ENCODE data around the gene PLAAT5. TPM values are rescaled to one million over a fixed set of nuclear protein-coding genes. Genes with fewer than 3 reads are reported as not detected.

PLAAT5 gene
- total RNA-seq, 2 experiments from 2014 or later, result not detected

- Mint-ChIP-seq H3K9me3 (no peaks in the 10 kb centered on the region), H3K36me3 (ENCODE audit: low read depth) (no peaks in the 10 kb centered on the region), H3K27ac (no peak overlapping the region), H3K27me3 (no peaks in the 10 kb centered on the region), H3K4me3 (no peak overlapping the region), H3K4me1 (peaks cover 2% of the 10 kb centered on the region)
- DNase-seq, result no peak
- ChIA-PET POLR2A (no interaction called here), CTCF (interaction anchor here (0.7 kb wide), 1 partner anchor 21 kb away, joined by 4 read pairs; no protein-coding TSS in a partner anchor)
Measured at GRCh38 chr11:63508745-63509144, 17.8 kb upstream of the PLAAT5 start.

DNA sequence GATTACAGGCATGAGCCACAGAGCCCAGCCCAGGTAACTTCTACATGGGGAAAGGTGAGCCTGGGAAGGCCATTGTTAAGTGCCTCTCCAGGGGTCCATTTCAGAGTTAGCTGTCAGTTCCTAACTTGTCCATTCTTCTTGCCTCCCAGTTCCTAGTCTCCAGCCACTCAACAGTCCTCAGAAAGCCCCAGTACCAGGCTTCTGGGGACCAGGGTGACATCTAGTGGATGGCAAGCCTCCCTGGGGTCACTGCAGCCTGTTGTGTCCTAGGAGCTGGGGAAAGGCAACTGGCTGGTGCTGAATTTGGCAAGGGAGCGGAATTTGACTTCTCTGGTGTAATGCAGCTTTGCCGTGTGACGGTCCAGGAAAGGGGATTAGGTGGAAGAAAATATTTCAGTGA, 17.0 kb upstream of the PLAAT5 start:
- peak; percentile 26 for DNase-seq
- ChIA-PET CTCF (interaction anchor here (2.9 kb wide), 1 partner anchor 29 kb away, joined by 8 read pairs; no protein-coding TSS in a partner anchor), POLR2A (interaction anchor here (0.9 kb wide), 1 partner anchor 56 kb away, joined by 3 read pairs; no protein-coding TSS in a partner anchor)
- Mint-ChIP-seq H3K4me1 (peaks cover 2% of the 10 kb centered on the region), H3K4me3 (no peak overlapping the region), H3K27me3 (no peaks in the 10 kb centered on the region), H3K27ac (no peak overlapping the region), H3K36me3 (ENCODE audit: low read depth) (no peaks in the 10 kb centered on the region), H3K9me3 (no peaks in the 10 kb centered on the region)

GRCh38 chr11:63507511-63507910, 16.5 kb upstream of the PLAAT5 start:
- peaks cover 2% of the 10 kb centered on the region for H3K4me1 Mint-ChIP-seq
- POLR2A ChIA-PET, result interaction anchor here (0.9 kb wide), 1 partner anchor 57 kb away, joined by 3 read pairs; no protein-coding TSS in a partner anchor

DNA sequence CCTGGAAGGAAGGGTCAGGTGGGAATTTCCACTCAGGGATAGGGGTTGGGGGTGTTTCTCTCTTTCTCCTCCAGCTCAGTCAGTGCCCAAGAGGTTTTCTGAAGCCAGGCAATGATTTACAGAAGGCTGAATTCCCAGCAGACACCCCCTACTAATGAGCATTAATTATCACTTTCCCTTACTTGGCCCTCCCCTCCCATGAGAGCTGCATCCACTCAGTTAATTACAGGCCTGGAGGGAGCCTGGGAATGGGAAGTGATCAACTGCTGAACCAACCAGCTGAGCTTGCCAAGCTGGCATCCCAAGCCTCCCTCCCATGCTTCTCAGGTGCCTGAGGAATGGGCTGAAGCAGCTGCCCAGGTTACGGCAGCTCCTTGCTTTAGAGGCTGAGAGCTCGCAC, 15.9 kb upstream of the PLAAT5 start:
- ChIA-PET POLR2A (interaction anchor here (1.3 kb wide), 1 partner anchor 15 kb away, joined by 3 read pairs; no protein-coding TSS in a partner anchor), CTCF (interaction anchor here (0.8 to 2.9 kb wide), 2 partner anchors 28 to 132 kb away, joined by 3 to 8 read pairs; no protein-coding TSS in a partner anchor)
- DNase-seq, result no peak
- no peak overlapping the region for H3K4me3 Mint-ChIP-seq
- H3K9me3 Mint-ChIP-seq, result no peaks in the 10 kb centered on the region
- H3K4me1 Mint-ChIP-seq, result peaks cover 6% of the 10 kb centered on the region
- H3K27ac Mint-ChIP-seq, result no peak overlapping the region
- H3K36me3 Mint-ChIP-seq (ENCODE audit: low read depth), result no peaks in the 10 kb centered on the region
- H3K27me3 Mint-ChIP-seq, result no peaks in the 10 kb centered on the region

More at GRCh38 chr11:63507511-63507910, 16.5 kb upstream of the PLAAT5 start:
- Mint-ChIP-seq H3K36me3 (ENCODE audit: low read depth) (no peaks in the 10 kb centered on the region), H3K27ac (no peak overlapping the region), H3K4me3 (no peak overlapping the region), H3K9me3 (no peaks in the 10 kb centered on the region), H3K27me3 (no peaks in the 10 kb centered on the region)
- DNase-seq, result no peak
- CTCF ChIA-PET, result interaction anchor here (2.9 kb wide), 1 partner anchor 28 kb away, joined by 8 read pairs; no protein-coding TSS in a partner anchor

DNA sequence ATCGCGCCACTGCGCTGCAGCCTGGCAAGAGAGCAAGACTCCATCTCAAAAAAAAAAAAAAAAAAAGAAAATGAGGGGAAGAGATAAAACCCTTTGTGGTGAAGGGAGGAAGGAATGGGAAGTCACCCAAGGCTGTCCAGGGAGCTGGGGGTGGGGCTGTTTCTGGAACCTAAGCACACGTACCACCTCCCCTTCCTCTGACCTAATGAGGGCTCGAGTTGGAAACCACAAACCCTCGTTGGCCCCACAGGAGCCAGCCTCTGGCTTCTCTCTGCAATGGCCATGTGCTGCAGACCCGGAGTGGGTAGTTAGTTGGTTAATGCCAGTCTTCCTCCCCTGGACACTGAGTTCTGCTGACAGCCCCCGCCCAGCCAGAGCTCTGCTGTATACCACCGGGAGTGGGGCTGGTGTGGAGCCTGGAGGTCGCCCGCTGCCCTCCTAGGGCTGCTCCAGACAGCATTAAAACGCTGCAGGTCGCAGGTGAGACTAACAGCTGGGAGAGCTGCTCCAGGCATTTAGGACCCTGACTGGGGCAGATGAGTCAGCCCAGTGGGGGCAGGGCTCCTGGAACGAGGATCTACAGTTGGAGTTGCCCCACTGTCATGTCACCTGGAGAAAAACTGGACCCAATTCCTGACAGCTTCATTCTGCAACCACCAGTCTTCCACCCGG, 15.0 kb upstream of the PLAAT5 start, which contains the start of gene LGALS12:
Gene LGALS12, plus strand, starts transcription at position 228 of the 672 bp plus-strand sequence. Its CDS starts 375 bp downstream, at position 603.
- CTCF ChIA-PET, result interaction anchor here (2.9 kb wide), 1 partner anchor 27 kb away, joined by 8 read pairs; no protein-coding TSS in a partner anchor
- peaks cover 2% of the 10 kb centered on the region for H3K9me3 Mint-ChIP-seq
- peaks cover 6% of the 10 kb centered on the region for H3K4me1 Mint-ChIP-seq
- H3K27ac Mint-ChIP-seq, result no peak within 1 kb of the TSS
- H3K36me3 Mint-ChIP-seq (ENCODE audit: low read depth), result no peaks in the 10 kb centered on the region
- DNase-seq, result no peak
- H3K27me3 Mint-ChIP-seq, result no peaks in the 10 kb centered on the region
- POLR2A ChIA-PET, result interaction anchor here (1.3 kb wide), 1 partner anchor 14 kb away, joined by 3 read pairs; no protein-coding TSS in a partner anchor
- H3K4me3 Mint-ChIP-seq, result no peak within 1 kb of the TSS

DNA sequence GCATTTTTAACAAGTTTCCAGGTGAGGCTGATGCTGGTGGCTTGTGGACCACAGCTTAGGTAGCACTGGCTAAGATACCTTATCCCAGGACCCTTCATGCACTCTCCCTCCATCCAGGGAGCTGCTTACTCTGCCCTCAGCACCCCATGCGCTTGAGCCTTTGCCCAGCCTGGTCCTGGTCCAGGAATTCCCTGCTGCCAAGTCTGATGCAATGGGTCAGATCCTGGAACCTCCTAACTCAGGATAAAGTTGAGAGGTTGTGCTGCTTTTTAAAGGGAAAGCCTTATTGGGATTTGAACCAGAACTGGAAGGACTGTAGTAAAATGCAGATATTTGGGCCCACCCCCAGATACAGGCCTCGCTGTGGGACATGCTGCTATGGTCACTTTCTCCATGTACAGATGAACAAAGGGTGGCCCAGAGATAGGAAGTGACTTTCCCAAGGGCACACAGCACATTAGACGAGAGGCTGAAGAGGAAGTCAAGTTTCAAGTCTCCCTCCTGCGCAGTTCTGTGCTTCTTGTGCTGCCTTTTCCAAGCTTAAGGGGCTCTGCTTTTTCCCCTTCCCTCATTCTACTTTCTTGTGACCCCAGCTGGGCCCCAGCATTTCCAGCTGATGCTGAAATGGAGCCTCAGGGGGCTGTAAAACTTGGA, 14.1 kb upstream of the PLAAT5 start:
- Mint-ChIP-seq H3K27ac (no peak overlapping the region), H3K4me1 (peaks cover 6% of the 10 kb centered on the region), H3K4me3 (no peak overlapping the region), H3K36me3 (ENCODE audit: low read depth) (peaks cover 5% of the 10 kb centered on the region), H3K9me3 (peaks cover 10% of the 10 kb centered on the region), H3K27me3 (no peaks in the 10 kb centered on the region)
- CTCF ChIA-PET, result interaction anchor here (0.7 to 2.9 kb wide), 2 partner anchors 26 to 48 kb away, joined by 3 to 8 read pairs; no protein-coding TSS in a partner anchor
- no peak for DNase-seq
- POLR2A ChIA-PET, result no interaction called here

DNA sequence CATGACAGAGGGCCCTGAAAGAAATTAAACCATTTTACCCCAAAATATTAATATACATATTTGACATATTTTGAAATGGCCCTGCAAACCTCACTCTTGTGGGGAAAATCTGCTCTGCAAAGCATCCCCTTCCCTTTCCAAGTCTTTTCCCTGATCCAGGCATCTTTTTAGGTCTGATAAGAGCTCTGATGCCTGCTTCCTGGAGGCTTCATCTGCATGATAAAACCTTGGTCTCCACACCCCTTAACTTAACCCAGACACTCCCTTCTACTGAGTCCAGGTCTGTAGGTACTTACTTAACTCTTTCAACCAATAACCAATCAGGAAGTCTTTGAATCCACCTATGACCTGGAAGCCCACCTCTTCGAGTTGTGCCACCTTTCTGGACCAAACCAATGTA, 13.1 kb upstream of the PLAAT5 start:
- H3K27ac Mint-ChIP-seq, result no peak overlapping the region
- no peak overlapping the region for H3K4me3 Mint-ChIP-seq
- no peaks in the 10 kb centered on the region for H3K27me3 Mint-ChIP-seq
- CTCF ChIA-PET, result no interaction called here
- H3K4me1 Mint-ChIP-seq, result peaks cover 6% of the 10 kb centered on the region
- POLR2A ChIA-PET, result no interaction called here
- DNase-seq, result no peak
- peaks cover 19% of the 10 kb centered on the region for H3K9me3 Mint-ChIP-seq
- H3K36me3 Mint-ChIP-seq (ENCODE audit: low read depth), result peaks cover 8% of the 10 kb centered on the region

DNA sequence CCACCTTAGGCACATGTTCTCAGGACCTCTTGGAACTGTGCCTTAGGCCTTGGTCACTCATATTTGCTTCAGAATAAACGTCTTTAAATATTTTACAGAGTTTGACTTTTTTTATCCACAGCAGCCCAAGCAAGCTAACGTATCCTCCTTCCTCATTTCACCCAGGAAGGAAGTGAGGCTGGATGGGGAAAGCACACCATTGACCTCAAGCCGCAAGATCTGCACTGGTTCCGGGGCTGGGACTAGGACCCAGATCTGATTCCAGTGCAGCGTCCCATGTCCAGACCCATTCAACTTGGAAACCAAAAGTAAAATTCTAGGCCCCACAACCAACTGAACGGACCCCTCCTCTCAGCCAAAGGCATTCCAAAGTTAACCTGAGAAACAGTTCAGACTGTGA, 12.5 kb upstream of the PLAAT5 start:
- Mint-ChIP-seq H3K27ac (no peak overlapping the region), H3K36me3 (ENCODE audit: low read depth) (peaks cover 8% of the 10 kb centered on the region), H3K27me3 (peaks cover 2% of the 10 kb centered on the region), H3K9me3 (peaks cover 19% of the 10 kb centered on the region), H3K4me1 (peaks cover 6% of the 10 kb centered on the region), H3K4me3 (no peak overlapping the region)
- DNase-seq, result no peak
- CTCF ChIA-PET, result no interaction called here
- POLR2A ChIA-PET, result no interaction called here

DNA sequence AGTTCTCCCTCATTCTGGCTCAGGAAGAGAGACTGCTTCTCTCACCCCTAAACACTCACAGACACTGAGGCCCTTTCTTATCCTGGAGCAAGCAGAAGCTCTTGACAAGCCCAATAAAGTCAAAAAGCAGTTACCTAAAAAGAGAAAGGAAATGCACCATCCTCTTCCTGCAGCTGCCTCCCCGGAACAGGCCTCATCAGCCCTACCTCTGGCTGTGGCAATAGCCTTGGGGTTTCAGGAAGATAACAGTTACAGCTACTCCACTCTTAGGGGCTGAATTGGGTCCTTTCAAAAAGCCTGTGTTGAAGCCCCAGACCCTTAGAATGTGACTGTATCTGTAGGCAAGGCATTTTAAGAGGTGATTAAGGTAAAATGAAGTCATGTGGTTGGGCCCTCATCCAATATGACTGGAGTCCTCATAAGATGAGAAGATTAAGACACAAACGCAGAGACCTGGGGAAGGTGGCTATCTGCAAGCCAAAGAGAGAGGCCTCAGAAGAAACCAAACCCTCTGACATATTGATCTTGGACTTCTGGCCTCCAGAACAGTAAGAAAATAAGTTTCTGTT, 11.4 kb upstream of the PLAAT5 start:
- DNase-seq, result no peak
- Mint-ChIP-seq H3K27me3 (peaks cover 12% of the 10 kb centered on the region), H3K36me3 (ENCODE audit: low read depth) (peaks cover 8% of the 10 kb centered on the region), H3K27ac (no peak overlapping the region), H3K9me3 (peaks cover 19% of the 10 kb centered on the region), H3K4me3 (no peak overlapping the region), H3K4me1 (peaks cover 6% of the 10 kb centered on the region)
- CTCF ChIA-PET, result no interaction called here
- POLR2A ChIA-PET, result no interaction called here

DNA sequence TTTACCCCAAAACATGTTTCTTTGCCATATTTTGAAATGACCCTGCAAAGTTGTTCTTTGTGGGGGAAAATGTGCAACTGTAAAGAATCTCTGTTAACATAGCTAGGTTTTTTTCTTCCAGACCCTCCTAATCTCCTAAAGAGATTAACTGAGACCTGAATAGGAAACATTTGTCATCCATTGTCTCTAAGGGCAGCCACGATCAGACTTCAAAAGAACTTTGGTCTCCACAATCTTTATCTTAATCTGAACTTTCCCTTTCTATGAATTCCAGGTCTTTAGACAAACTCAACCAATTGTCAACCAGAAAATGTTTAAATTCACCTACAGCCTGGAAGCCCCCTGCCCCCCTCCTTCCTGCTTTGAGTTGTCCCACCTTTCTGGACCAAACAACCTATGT, 10.3 kb upstream of the PLAAT5 start:
- Mint-ChIP-seq H3K4me3 (no peak overlapping the region), H3K9me3 (peaks cover 19% of the 10 kb centered on the region), H3K27ac (no peak overlapping the region), H3K36me3 (ENCODE audit: low read depth) (peaks cover 8% of the 10 kb centered on the region), H3K27me3 (peaks cover 17% of the 10 kb centered on the region), H3K4me1 (peaks cover 6% of the 10 kb centered on the region)
- POLR2A ChIA-PET, result no interaction called here
- CTCF ChIA-PET, result no interaction called here
- no peak for DNase-seq

GRCh38 chr11:63499874-63500273, 8.9 kb upstream of the PLAAT5 start:
- peaks cover 21% of the 10 kb centered on the region for H3K27me3 Mint-ChIP-seq
- ChIA-PET CTCF (interaction anchor here (1.3 kb wide), 1 partner anchor 21 kb away, joined by 3 read pairs; no protein-coding TSS in a partner anchor), POLR2A (no interaction called here)
- DNase-seq, result no peak
- H3K4me3 Mint-ChIP-seq, result no peak overlapping the region
- H3K9me3 Mint-ChIP-seq, result peaks cover 19% of the 10 kb centered on the region
- H3K4me1 Mint-ChIP-seq, result peaks cover 5% of the 10 kb centered on the region
- H3K36me3 Mint-ChIP-seq (ENCODE audit: low read depth), result peaks cover 8% of the 10 kb centered on the region
- no peak overlapping the region for H3K27ac Mint-ChIP-seq

- Mint-ChIP-seq H3K4me1 (peaks cover 14% of the 10 kb centered on the region), H3K27me3 (peaks cover 55% of the 10 kb centered on the region), H3K9me3 (peaks cover 8% of the 10 kb centered on the region), H3K4me3 (no peak overlapping the region), H3K36me3 (ENCODE audit: low read depth) (peaks cover 2% of the 10 kb centered on the region), H3K27ac (no peak overlapping the region)
- CTCF ChIA-PET, result no interaction called here
- DNase-seq, result no peak
- POLR2A ChIA-PET, result no interaction called here
Measured at GRCh38 chr11:63494975-63495374, 4.0 kb upstream of the PLAAT5 start.

DNA sequence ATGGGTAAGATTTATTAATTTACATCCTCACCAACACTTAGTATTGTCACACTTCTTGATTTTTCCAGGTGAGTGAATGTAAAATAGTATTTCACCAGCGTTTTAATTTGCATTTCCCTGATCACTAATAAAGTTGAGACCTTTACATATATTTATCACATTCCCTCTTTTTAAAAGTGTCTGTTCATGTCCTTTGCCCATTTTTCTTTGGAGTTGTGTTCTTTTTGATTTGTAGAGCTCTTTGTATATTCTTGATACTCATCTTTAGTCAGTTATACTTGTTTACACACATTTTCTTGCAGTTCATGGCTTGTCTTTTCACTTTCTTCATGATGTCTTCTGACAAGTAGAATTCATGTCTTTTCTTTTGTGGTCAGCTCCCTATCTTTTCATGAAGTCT, 2.2 kb upstream of the PLAAT5 start:
- CTCF ChIA-PET, result no interaction called here
- peaks cover 66% of the 10 kb centered on the region for H3K27me3 Mint-ChIP-seq
- peaks cover 14% of the 10 kb centered on the region for H3K4me1 Mint-ChIP-seq

More for the DNA sequence above, 2.2 kb upstream of the PLAAT5 start:
- POLR2A ChIA-PET, result no interaction called here
- no peak overlapping the region for H3K27ac Mint-ChIP-seq
- H3K4me3 Mint-ChIP-seq, result no peak overlapping the region
- no peaks in the 10 kb centered on the region for H3K9me3 Mint-ChIP-seq
- H3K36me3 Mint-ChIP-seq (ENCODE audit: low read depth), result no peaks in the 10 kb centered on the region
- DNase-seq, result no peak

Measured in activated CD4-positive, alpha-beta memory T cell treated with anti-CD3 and anti-CD28 coated beads, Interleukin-2, amount 10 ng/mL, durations not matched to agents 7 days and 5 days (primary cell).